Uterine smooth muscle cell (primary cell): ENCODE data around the gene MAPK14. TPM values are rescaled to one million over a fixed set of nuclear protein-coding genes. Genes with fewer than 3 reads are reported as not detected.

Experiments used
- total RNA-seq: library from RNA; depleted of rRNA; stranded (reverse); fragments of >200 nt; gene quantifications from 2 replicates; pipeline ENCODE4 v1.2.3, GENCODE V29; 2014

Gene MAPK14
- 69.8 and 71.7 TPM in 2 replicates for total RNA-seq

GRCh38 chr6:36027501-36028087, at the start of gene MAPK14:
Gene MAPK14, plus strand, starts transcription at chr6:36027808. Its CDS starts 350 bp downstream, at chr6:36028158.

GRCh38 chr6:36023996-36024795, 3.4 kb upstream of the MAPK14 start, which contains the start of gene SLC26A8:
Gene SLC26A8, minus strand, starts transcription at chr6:36024641. Its CDS starts 4,934 bp downstream, at chr6:36019707.

GRCh38 chr6:36129941-36130666, 102.5 kb downstream of the MAPK14 start, which contains the start of gene MAPK13:
Gene MAPK13, plus strand, starts transcription at chr6:36130513. Its CDS starts 70 bp downstream, at chr6:36130583.

Other genes with a start within 250 kb of the MAPK14 start
- not detected in 2 replicates for gene CLPSL1, start 246.8 kb upstream of the MAPK14 start, total RNA-seq
- not detected in 2 replicates for gene CLPS, start 230.5 kb upstream of the MAPK14 start, total RNA-seq
- gene LHFPL5, start 222.5 kb upstream of the MAPK14 start, total RNA-seq = not detected in 2 replicates
- gene SRPK1, start 106.7 kb upstream of the MAPK14 start, total RNA-seq = 59.9 and 111 TPM in 2 replicates
- gene SLC26A8, start 3.2 kb upstream of the MAPK14 start, total RNA-seq = not detected in 2 replicates
- 28.2 and 34.1 TPM in 2 replicates for gene MAPK13, start 102.7 kb downstream of the MAPK14 start, total RNA-seq
- gene BRPF3, start 168.9 kb downstream of the MAPK14 start, total RNA-seq = 17.2 and 20.9 TPM in 2 replicates
- gene PNPLA1, start 242.3 kb downstream of the MAPK14 start, total RNA-seq = not detected in 2 replicates